DMS53 (cell line): ENCODE measurements around the gene JUND.

Source experiments
- DNase-seq: peaks from one replicate; lab custom pipeline; 2025; lab: John Stamatoyannopoulos, UW

Gene JUND

DNA sequence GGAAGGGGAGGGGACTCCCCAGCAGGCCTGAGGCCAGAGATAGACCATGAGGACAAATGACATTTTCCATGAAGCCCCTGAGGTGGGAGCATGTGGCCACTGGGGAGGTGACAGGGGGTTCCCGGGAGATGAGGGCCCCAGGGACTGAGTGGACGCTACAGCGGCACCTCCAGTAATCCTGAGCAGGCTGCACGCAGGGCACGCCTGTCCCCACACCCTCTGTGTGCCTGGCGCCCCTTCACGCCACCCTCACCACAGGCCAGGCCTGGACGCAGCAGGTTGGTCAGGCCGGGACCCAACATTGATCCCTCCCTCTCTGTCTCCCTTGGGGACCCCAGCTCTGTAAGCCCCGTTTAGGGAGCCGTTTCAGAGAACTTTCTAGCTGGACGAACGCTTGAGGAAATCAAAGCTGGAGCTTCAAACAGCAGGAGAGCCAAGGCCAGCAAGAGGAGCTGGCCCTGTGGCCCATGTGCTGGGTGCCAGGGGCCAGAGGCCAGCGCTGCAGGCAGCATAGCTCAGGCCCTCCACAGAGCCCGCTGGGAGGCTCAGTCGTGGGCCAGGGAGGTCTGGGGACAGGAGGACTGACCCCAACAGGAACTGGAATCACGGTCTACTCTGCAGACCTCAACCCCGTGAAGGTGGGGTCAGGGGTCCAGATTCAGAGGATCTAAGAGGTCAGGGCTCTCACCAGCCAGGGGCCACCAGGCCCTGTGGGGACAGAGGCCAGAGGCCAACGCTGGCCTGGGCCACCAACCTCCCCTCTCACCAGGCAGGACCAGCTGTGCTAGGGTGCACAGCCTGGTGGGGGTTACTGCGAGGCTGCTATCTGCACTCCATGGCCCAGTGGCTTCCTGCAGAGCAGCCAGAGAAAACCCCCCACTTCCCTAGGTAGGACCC lies 26.9 kb upstream of the JUND start:
- DNase-seq = no peak

- no peak for DNase-seq
These were observed 25.9 kb upstream of the JUND start for GRCh38 chr19:18307271-18307681.

GRCh38 chr19:18306888-18307260 lies 25.5 kb upstream of the JUND start:
- DNase-seq = no peak

DNA sequence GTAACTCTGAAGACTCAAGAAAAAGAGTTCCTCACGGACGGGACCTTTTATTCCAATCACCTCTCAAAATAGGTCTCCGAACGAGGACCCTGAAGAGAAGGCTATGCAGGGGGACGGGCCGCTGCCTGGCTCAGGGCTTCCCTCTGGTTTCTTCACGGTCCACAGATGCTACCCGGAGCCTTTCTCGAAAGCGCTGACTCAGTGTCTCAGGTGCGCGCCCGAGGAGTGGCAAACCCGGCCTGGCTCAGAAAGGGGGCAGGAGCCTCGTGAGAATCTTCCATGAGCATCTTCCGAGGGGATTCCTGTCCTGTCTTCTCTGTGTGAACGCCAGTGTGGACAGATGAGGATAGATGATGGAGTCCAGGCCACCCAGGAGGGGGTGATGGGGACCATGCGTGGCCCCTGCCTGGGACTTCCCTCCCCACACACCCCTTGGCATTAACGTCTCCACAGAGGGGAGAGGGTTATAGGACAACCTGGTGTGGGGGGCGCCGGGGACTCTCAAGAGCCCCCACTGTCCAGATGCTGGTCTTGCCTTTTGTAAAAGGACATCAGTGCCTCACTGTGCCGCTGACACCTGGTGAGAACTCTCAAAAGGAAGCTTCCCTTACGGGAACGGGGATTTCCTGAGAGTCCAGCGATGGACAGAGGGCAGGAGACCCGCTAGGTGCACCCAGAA lies 24.9 kb upstream of the JUND start:
- DNase-seq = no peak

GRCh38 chr19:18304458-18305310 lies 23.3 kb upstream of the JUND start:
- peak; percentile 92 for DNase-seq

- DNase-seq = peak; percentile 81
These were observed 22.7 kb upstream of the JUND start for GRCh38 chr19:18304208-18304457.

GRCh38 chr19:18301718-18302111 lies 20.3 kb upstream of the JUND start:
- no peak for DNase-seq

- DNase-seq = no peak
These were observed 19.7 kb upstream of the JUND start for GRCh38 chr19:18300930-18301717.

DNA sequence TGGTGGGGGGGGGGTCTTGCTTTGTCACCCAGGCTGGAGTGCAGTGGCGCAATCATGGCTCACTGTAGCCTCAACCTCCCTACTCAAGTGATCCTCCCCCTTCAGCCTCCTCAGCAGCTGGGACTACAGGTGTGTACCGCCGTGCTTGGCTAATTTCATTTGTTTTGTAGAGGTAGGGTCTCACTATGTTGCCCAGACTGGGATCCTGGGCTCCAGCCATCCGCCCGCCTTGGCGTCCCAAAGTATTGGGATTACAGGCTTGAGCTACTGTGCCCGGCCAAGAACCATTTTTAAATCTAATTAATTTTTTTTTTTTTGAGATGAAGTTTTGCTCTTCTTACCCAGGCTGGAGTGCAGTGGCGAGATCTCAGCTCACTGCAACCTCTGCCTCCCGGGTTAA lies 18.2 kb upstream of the JUND start:
- DNase-seq = no peak

DNA sequence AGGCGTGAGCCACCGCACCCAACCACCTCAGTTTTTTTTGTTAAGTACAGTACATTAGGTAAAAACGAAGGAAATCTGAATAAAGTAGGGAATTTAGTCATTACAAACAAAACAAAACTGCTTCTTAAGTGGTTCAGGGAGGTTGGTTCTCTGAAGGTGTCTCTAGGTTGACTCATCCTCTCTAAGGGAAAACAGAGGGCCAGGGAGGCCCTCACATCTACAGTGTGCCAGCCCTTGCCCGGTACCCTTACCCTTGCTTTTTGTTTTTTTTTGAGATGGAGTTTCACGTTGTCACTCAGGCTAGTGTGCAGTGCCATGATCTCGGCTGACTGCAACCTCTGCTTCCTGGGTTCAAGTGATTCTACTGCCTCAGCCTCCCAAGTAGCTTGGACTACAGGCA lies 17.2 kb upstream of the JUND start:
- no peak for DNase-seq

GRCh38 chr19:18297308-18297707 lies 15.9 kb upstream of the JUND start:
- no peak for DNase-seq

DNA sequence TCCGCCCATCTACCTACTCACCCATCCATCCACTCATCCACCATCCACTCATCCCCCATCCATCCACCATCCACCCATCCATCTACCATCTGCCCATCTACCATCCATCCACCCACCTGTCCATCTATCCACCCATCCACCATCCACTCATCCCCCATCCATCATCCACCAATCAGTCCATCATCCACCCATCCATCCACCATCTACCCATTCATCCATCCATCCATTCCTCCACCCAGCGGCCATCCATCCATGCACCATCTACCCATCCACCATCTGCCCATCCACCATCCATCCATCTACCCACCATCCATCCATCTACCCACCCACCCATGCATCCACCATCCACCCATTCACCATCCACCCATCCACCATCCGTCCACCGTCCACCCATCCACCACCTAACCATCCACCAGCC lies 13.6 kb upstream of the JUND start:
- DNase-seq = no peak

DNA sequence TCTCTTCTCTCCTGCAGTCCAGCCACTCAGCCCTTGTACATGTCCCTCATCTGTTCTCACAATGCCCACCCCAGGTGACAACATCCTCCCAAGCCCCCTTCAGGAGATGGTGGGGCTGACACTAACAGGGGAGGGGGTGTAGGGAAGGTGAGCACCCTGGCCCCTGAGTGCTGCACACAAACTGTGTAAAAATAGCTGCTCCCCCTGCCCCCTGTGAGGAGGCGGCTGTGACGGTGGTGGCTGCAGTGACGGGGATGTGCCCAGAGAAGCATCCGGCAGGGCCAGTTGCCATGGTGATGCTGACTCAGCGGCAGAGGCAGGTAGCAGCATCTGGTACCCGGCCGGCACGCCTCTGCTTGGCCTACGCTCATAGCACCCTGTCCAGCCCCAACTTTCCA lies 13.0 kb upstream of the JUND start:
- peak; percentile 89 for DNase-seq

GRCh38 chr19:18293642-18294466 lies 12.4 kb upstream of the JUND start:
- no peak for DNase-seq

- peak; percentile 59 for DNase-seq
These were observed 11.6 kb upstream of the JUND start for GRCh38 chr19:18292810-18293641.

GRCh38 chr19:18292462-18292809 lies 11.0 kb upstream of the JUND start:
- DNase-seq = peak; percentile 80

GRCh38 chr19:18291590-18292461 lies 10.4 kb upstream of the JUND start:
- peak; percentile 80 for DNase-seq

DNA sequence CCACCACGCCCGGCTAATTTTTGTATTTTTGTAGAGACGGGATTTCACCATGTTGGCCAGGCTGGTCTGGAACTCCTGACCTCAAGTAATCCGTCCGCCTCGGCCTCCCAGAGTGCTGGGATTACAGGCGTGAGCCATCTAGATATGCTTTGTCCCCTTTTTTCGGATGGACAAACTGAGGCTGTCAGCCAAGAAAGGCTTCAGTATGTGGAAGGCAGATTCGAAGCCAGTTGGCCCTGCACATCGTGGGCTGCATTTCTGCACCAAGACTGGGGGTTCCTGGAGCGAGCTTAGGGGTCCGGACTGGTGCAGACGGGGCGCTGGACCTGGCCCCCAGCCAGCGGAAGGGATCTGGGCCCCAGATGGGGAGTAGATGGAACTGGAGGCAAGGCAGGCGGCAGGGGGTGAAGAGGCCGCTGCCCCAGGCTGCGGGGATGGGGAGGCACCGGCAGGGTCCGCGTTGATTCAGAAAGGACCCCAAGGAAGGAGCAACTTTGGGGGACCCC lies 9.7 kb upstream of the JUND start:
- DNase-seq = no peak
